HepG2 (cell line): ENCODE data around the gene S100A16. TPM values are rescaled to one million over a fixed set of nuclear protein-coding genes. Genes with fewer than 3 reads are reported as not detected.

Experiments used
- ARNT ChIP-seq: fragments of 450-650 bp; IDR thresholded peaks from 2 replicates; pipeline ENCODE4 v1.6.1; 2017
- ATF1 ChIP-seq: IDR thresholded peaks from 2 replicates; pipeline ENCODE4 v1.6.1; 2016; ENCODE audit warnings: mild to moderate bottlenecking, control low read depth
- BCLAF1 ChIP-seq: fragments of 450-650 bp; IDR thresholded peaks from 2 replicates; pipeline ENCODE4 v1.6.1; 2017; ENCODE audit warnings: mild to moderate bottlenecking
- CERS6 ChIP-seq: sonication (generic); formaldehyde crosslinking; IDR thresholded peaks from 2 replicates; pipeline ENCODE4 v1.5.0; 2020; ENCODE audit warnings: missing genetic modification reagents
- DMAP1 ChIP-seq: IDR thresholded peaks from 2 replicates; pipeline ENCODE4 v1.6.1; 2016
- E2F5 ChIP-seq: sonication (generic); formaldehyde crosslinking; conservative IDR thresholded peaks from 2 replicates; pipeline ENCODE4 v1.4.0; 2020; ENCODE audit warnings: missing genetic modification reagents
- FLYWCH1 ChIP-seq: sonication (generic); formaldehyde crosslinking; IDR thresholded peaks from 2 replicates; pipeline ENCODE4 v1.8.1; 2023; ENCODE audit warnings: mild to moderate bottlenecking, missing genetic modification reagents
- REL ChIP-seq: sonication (generic); formaldehyde crosslinking; conservative IDR thresholded peaks from 2 replicates; pipeline ENCODE4 v1.8.0; 2022; ENCODE audit warnings: mild to moderate bottlenecking, missing genetic modification reagents, moderate library complexity
- SP2 ChIP-seq: sonication (generic); formaldehyde crosslinking; IDR thresholded peaks from 2 replicates; pipeline ENCODE4 v1.5.1; 2020; ENCODE audit warnings: mild to moderate bottlenecking, missing genetic modification reagents
- ZBTB10 ChIP-seq: sonication (generic); formaldehyde crosslinking; IDR thresholded peaks from 2 replicates; pipeline ENCODE4 v1.4.0; 2020; ENCODE audit warnings: missing genetic modification reagents, borderline replicate concordance
- ZBTB33 ChIP-seq: sonication (generic); formaldehyde crosslinking; IDR thresholded peaks from 2 replicates; pipeline ENCODE4 v1.4.0; 2020; ENCODE audit warnings: missing genetic modification reagents
- ZBTB49 ChIP-seq: sonication (generic); formaldehyde crosslinking; IDR thresholded peaks from 2 replicates; pipeline ENCODE4 v1.4.0; 2020; ENCODE audit warnings: missing genetic modification reagents, borderline replicate concordance
- ZFAT ChIP-seq: sonication (generic); formaldehyde crosslinking; conservative IDR thresholded peaks from 2 replicates; pipeline ENCODE4 v1.8.1; 2023; ENCODE audit warnings: missing genetic modification reagents, inconsistent platforms
- ZNF10 ChIP-seq: sonication (generic); formaldehyde crosslinking; IDR thresholded peaks from 2 replicates; pipeline ENCODE4 v1.4.0; 2020; ENCODE audit warnings: mild to moderate bottlenecking, low read depth, missing genetic modification reagents, borderline replicate concordance
- ZNF17 ChIP-seq: sonication (generic); formaldehyde crosslinking; IDR thresholded peaks from 2 replicates; pipeline ENCODE4 v1.5.0; 2020; ENCODE audit warnings: mild to moderate bottlenecking, missing genetic modification reagents
- ZNF703 ChIP-seq: sonication (generic); formaldehyde crosslinking; IDR thresholded peaks from 2 replicates; pipeline ENCODE4 v1.5.1; 2020; ENCODE audit warnings: missing genetic modification reagents, mild to moderate bottlenecking, moderate library complexity, borderline replicate concordance
- ZNF83 ChIP-seq: sonication (generic); formaldehyde crosslinking; IDR thresholded peaks from 2 replicates; pipeline ENCODE4 v1.4.0; 2020; ENCODE audit warnings: missing genetic modification reagents, mild to moderate bottlenecking, borderline replicate concordance
- ZSCAN25 ChIP-seq: sonication (generic); formaldehyde crosslinking; IDR thresholded peaks from 2 replicates; pipeline ENCODE4 v1.8.0; 2022; ENCODE audit warnings: mild to moderate bottlenecking, missing genetic modification reagents
- polyA plus RNA-seq, 8 experiments: library from polyadenylated mRNA; depleted of rRNA in 3 of 8; stranded (reverse) in 7 of 8; unstranded in 1 of 8; fragments of >200 nt; fragmentation: Illumina TruSeq in 4 of 8; extraction: Trizol in 4 of 8; gene quantifications; 2 replicates each; pipeline versions ENCODE4 v1.2.1 to v1.2.3, GENCODE V29; 2011 to 2016; ENCODE audit warnings: low read depth in 4 of 8, missing spikeins in 1 of 8, mixed read lengths in 1 of 8; ENCODE audit not compliant: insufficient read depth in 1 of 8
- total RNA-seq, 5 experiments: library from RNA; depleted of rRNA; stranded (reverse); fragments of >200 nt; fragmentation: Illumina TruSeq; extraction: Trizol; gene quantifications; 2 replicates each; pipeline ENCODE4 v1.2.3, GENCODE V29; 2016; ENCODE audit warnings: low read depth in 1 of 5

The S100A16 gene
- total and polyA plus RNA-seq, 2 of the 13 experiments (the other 11 are each of a cell fraction or from before 2014, with no cell fraction given): 46.0 to 195 TPM

GRCh38 chr1:153608089-153608682 is 4.8 kb downstream of the S100A16 start (continued):
- TF ChIP-seq ZBTB49 (CRISPR knock-in tag) (no peak), ZNF17 (no peak), ARNT (no peak), BCLAF1 (no peak), ZBTB33 (CRISPR knock-in tag) (peak; percentile 55; the same call in 1 of the 2 replicates), ATF1 (CRISPR knock-in tag) (no peak), ZNF83 (no peak), REL (CRISPR knock-in tag) (no peak), FLYWCH1 (CRISPR knock-in tag) (no peak), E2F5 (no peak), ZNF703 (CRISPR knock-in tag) (no peak), ZNF10 (CRISPR knock-in tag) (no peak), SP2 (CRISPR knock-in tag) (0 out of 2 replicates have a peak, but pooled peaks have one; percentile 13), DMAP1 (CRISPR knock-in tag) (no peak), ZBTB10 (CRISPR knock-in tag) (no peak), CERS6 (CRISPR knock-in tag) (no peak), ZSCAN25 (CRISPR knock-in tag) (no peak), ZFAT (no peak)
